Nephron (organoid): ENCODE data around the gene DENND6A.
"Not testable (repeated sequence)": the region's sequence is repeated elsewhere in the genome, so short reads cannot be mapped to it uniquely, and the experiment has no call there.

Experiments used
- H3K27ac Mint-ChIP-seq, 3 experiments: 2 replicates each; pipeline ENCODE4 v1.8.0; 2020; ENCODE audit warnings: mixed read lengths in 3 of 3, mild to moderate bottlenecking in 2 of 3, moderate library complexity in 1 of 3
- H3K27me3 Mint-ChIP-seq: 2 replicates; pipeline ENCODE4 v1.8.0; 2021; ENCODE audit warnings: low read depth, mild to moderate bottlenecking, moderate library complexity, mixed read lengths
- H3K36me3 Mint-ChIP-seq: 2 replicates; pipeline ENCODE4 v1.8.0; 2020; ENCODE audit warnings: low read depth, mixed read lengths
- H3K4me1 Mint-ChIP-seq: 2 replicates; pipeline ENCODE4 v1.8.0; 2020; ENCODE audit warnings: mixed read lengths
- H3K4me3 Mint-ChIP-seq, 3 experiments: 2 replicates each; pipeline ENCODE4 v1.8.0; 2020; ENCODE audit warnings: mild to moderate bottlenecking in 3 of 3, mixed read lengths in 3 of 3, moderate library complexity in 2 of 3
- H3K9me3 Mint-ChIP-seq: 2 replicates; pipeline ENCODE4 v1.8.0; 2020; ENCODE audit warnings: mixed read lengths
- CTCF ChIP-seq, 3 experiments: fragments of 200-600 bp; sonication (generic); IDR thresholded peaks; one replicate each; pipeline ENCODE4 v1.5.0; 2021; ENCODE audit warnings: antibody characterized with exemption in 3 of 3; ENCODE audit not compliant: unreplicated experiment in 3 of 3

Gene DENND6A

GRCh38 chr3:57647292-57647940 is 45.5 kb downstream of the DENND6A start:
- TF ChIP-seq CTCF (IDR thresholded peaks at IDR 0.05; ENCODE audit: unreplicated experiment in 3 of 3) = no peak
- Mint-ChIP-seq H3K4me1 (no peaks in the 10 kb centered on the region), H3K27me3 (no peaks in the 10 kb centered on the region), H3K4me3 (no peak overlapping the region), H3K9me3 (peaks cover 35% of the 10 kb centered on the region), H3K36me3 (peaks cover 86% of the 10 kb centered on the region), H3K27ac (no peak overlapping the region)

GRCh38 chr3:57646723-57647122 is 46.2 kb downstream of the DENND6A start:
- no peak overlapping the region for H3K27ac Mint-ChIP-seq
- peaks cover 35% of the 10 kb centered on the region for H3K9me3 Mint-ChIP-seq
- no peaks in the 10 kb centered on the region for H3K4me1 Mint-ChIP-seq
- TF ChIP-seq CTCF (IDR thresholded peaks at IDR 0.05; ENCODE audit: unreplicated experiment in 3 of 3) = peak in 1 of 3 experiments; percentile 13
- no peak overlapping the region for H3K4me3 Mint-ChIP-seq
- peaks cover 87% of the 10 kb centered on the region for H3K36me3 Mint-ChIP-seq
- no peaks in the 10 kb centered on the region for H3K27me3 Mint-ChIP-seq

GRCh38 chr3:57644740-57645139 is 48.1 kb downstream of the DENND6A start:
- H3K4me1 Mint-ChIP-seq = no peaks in the 10 kb centered on the region

GRCh38 chr3:57637391-57637790 is 55.5 kb downstream of the DENND6A start:
- H3K27me3 Mint-ChIP-seq = no peaks in the 10 kb centered on the region

More at GRCh38 chr3:57644740-57645139, 48.1 kb downstream of the DENND6A start:
- no peak for TF ChIP-seq CTCF (IDR thresholded peaks at IDR 0.05; ENCODE audit: unreplicated experiment in 3 of 3)
- H3K4me3 Mint-ChIP-seq = no peak overlapping the region
- H3K27me3 Mint-ChIP-seq = no peaks in the 10 kb centered on the region
- no peak overlapping the region for H3K27ac Mint-ChIP-seq
- H3K9me3 Mint-ChIP-seq = peaks cover 24% of the 10 kb centered on the region
- peaks cover 78% of the 10 kb centered on the region for H3K36me3 Mint-ChIP-seq

GRCh38 chr3:57634259-57634658 is 58.6 kb downstream of the DENND6A start:
- not testable (repeated sequence) for H3K27me3 Mint-ChIP-seq

More at GRCh38 chr3:57637391-57637790, 55.5 kb downstream of the DENND6A start:
- H3K4me3 Mint-ChIP-seq = no peak overlapping the region
- H3K27ac Mint-ChIP-seq = no peak overlapping the region
- H3K4me1 Mint-ChIP-seq = no peaks in the 10 kb centered on the region
- peaks cover 62% of the 10 kb centered on the region for H3K36me3 Mint-ChIP-seq
- no peak for TF ChIP-seq CTCF (IDR thresholded peaks at IDR 0.05; ENCODE audit: unreplicated experiment in 3 of 3)
- H3K9me3 Mint-ChIP-seq = no peaks in the 10 kb centered on the region

GRCh38 chr3:57627976-57628375 is 64.9 kb downstream of the DENND6A start:
- no peak overlapping the region for H3K4me3 Mint-ChIP-seq
- TF ChIP-seq CTCF (IDR thresholded peaks at IDR 0.05; ENCODE audit: unreplicated experiment in 3 of 3) = no peak
- no peaks in the 10 kb centered on the region for H3K9me3 Mint-ChIP-seq
- no peak overlapping the region for H3K27ac Mint-ChIP-seq
- peaks cover 64% of the 10 kb centered on the region for H3K36me3 Mint-ChIP-seq
- no peaks in the 10 kb centered on the region for H3K4me1 Mint-ChIP-seq
- no peaks in the 10 kb centered on the region for H3K27me3 Mint-ChIP-seq

More at GRCh38 chr3:57634259-57634658, 58.6 kb downstream of the DENND6A start:
- H3K9me3 Mint-ChIP-seq, H3K4me1 Mint-ChIP-seq, H3K4me3 Mint-ChIP-seq, H3K27ac Mint-ChIP-seq: not testable (repeated sequence)
- peaks cover 59% of the 10 kb centered on the region for H3K36me3 Mint-ChIP-seq
